Right forelimb (tissue), 1 donor: Measurements from ENCODE around the gene DPCD.

Experiments
- DNase-seq: peaks from one replicate; pipeline ENCODE4 v3.0.0-alpha.2; 2018

The DPCD gene

DNA sequence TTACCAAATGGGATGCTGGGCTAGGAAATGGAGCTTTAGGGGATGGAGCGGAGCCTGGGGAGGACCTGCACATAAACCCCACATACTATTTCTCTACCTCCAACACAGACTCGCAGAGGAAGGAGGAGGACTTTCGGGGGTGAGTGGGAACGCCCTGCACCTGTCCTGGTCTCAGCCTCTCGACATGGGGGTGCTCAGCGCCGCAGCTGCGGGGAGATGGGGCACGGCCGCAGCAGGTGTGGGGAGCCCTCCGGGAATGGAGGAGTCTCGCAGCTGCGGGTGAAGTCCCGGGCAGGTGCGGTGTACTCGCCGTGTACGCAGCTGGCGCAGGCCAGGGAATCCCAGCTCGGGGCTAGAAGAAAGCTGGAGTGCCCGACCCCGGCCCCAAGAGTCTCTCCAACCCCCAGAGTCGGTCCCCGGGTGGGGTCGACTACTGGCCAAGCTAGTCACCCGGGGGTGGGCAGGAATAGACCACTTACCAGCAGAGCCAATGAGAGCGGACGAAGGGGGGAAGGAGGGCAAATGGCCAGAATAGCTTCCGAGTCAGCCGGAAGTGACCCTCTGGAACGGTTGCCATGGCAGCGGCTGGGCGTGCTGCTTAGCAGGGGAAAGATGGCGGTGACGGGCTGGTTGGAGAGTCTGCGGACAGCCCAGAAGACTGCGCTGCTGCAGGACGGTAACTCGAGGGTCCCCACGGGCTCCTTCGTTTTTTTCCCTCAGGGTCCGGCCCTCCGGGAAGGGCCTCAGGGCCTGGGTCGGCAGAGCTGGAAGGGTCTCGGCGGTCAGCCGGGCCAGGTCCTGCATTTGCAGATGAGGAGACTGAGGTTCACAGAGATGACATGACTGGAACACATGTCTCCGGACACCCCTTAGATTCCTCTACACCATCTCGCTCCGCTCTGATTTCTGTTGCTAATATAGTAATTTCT lies at the start of gene DPCD, which contains the start of gene POLL:
Gene DPCD (plus strand): TSS at position 597 of the 929 bp plus-strand sequence. CDS start 16 bp downstream, at position 613.
Gene POLL (minus strand): TSS at position 533 of the 929 bp plus-strand sequence. CDS start 897 bp downstream, outside the sequence.
- peak; percentile 98 for DNase-seq

DNA sequence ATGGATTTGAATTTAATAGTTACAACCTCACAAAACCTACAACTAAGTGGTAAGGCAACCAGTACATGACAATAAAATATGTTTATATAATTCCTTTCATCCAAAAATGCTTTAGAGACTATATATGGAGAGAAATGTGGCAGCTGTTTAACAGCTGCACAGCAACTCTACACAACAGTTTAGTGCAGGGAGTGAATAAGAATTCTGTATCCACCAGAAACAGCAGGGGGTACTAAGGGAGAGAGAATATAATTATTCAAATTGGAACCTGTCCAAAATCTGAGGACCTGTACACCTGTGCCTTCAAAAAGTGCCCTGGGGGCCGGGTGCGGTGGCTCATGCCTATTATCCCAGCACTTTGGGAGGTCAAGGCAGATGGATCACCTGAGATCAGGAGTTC lies 49.7 kb upstream of the DPCD start:
- DNase-seq, result no peak

DNA sequence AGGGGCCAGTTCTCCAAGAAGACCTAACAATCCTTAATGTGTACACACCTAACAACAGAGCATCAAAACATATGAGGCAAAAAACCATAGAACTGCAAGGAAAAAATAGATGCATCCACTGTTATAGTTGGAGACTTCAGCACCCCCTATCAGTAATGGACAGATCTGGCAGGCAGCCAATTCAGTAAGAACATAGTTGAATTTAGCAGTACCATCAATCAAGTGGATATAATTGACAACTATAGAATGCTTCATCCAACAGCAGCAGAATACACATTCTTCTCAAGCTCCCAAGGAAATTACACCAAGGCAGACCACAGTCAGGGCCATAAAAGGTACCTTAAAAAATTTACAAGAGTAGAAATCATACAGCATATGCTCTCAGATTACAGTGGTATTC lies 42.2 kb upstream of the DPCD start:
- no peak for DNase-seq

DNA sequence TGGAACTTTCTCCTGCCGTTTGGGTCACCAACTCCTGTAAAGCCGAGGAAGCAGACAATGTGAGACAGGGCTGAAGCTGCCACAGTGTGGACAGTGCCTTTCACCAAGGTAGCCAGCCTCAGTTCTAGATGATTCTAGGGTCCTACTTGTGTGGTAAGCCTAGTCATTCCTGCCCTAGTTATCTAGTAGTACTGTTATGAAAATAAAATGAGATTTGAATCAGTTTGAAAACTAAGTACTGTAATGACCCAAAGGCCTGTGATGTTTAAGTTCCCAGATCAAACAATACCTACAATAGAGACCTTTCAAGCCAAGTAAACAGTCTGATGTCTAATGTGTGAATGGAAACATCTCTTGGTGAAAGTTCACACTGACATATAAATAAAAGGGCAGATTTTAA lies 37.2 kb upstream of the DPCD start:
- no peak for DNase-seq

DNA sequence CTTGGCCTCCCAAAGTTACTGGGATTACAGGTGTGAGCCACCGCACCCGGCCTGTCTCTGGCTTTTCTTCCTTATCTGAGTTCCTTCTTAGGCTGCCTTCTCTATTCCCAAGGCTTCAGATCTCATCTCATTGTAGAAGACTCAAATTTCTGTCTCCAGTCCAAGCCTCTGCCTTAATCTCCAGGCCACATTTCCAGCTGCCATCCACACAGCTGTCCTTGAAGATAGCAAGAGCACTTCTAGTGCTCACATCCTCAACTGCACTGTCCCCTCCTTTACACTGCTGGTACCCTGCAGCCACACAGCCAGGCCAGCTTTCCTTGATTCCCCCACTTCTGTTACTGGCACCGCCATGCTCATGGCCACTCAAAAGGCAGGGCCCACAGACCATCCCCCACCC lies 35.7 kb upstream of the DPCD start:
- DNase-seq, result no peak

DNA sequence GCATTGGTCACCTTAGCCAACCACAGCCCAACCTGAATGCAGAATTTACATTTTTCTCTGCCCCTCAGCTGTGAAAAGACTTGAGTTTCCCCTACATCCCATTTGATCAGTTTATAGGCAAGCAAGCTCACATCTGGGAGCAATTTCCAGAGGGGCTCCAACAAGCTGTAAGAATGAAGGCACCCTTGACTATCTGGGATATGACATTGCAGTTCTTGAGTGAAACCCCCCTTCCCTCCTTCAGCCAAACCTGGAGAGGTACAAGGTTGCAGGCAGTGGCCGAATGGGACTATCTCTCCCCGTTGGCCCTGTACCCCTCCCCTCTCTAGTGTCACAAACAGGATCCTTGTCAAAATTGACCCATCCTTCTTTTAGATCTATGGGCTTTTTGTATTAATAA lies 30.6 kb upstream of the DPCD start:
- DNase-seq, result no peak

DNA sequence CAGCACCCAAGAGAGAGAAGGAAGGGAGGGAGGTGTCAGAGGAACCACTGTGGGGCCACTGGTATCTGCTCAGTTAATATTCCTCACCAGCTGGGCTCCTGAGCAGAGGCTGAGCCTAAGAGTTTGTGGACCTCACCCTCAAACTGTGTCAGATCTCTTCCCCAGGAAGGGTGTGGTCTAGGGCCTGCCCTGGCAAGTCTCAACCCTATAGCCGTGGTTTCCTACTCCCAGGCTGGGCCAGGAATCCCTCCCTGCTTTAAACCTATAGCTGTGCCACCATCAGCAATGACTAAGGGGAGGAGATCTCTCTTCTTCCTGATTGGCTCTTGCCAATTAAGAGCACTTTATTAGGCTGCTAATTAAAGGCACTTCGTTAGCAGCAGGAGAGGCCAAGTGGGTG lies 29.9 kb upstream of the DPCD start:
- DNase-seq, result no peak

DNA sequence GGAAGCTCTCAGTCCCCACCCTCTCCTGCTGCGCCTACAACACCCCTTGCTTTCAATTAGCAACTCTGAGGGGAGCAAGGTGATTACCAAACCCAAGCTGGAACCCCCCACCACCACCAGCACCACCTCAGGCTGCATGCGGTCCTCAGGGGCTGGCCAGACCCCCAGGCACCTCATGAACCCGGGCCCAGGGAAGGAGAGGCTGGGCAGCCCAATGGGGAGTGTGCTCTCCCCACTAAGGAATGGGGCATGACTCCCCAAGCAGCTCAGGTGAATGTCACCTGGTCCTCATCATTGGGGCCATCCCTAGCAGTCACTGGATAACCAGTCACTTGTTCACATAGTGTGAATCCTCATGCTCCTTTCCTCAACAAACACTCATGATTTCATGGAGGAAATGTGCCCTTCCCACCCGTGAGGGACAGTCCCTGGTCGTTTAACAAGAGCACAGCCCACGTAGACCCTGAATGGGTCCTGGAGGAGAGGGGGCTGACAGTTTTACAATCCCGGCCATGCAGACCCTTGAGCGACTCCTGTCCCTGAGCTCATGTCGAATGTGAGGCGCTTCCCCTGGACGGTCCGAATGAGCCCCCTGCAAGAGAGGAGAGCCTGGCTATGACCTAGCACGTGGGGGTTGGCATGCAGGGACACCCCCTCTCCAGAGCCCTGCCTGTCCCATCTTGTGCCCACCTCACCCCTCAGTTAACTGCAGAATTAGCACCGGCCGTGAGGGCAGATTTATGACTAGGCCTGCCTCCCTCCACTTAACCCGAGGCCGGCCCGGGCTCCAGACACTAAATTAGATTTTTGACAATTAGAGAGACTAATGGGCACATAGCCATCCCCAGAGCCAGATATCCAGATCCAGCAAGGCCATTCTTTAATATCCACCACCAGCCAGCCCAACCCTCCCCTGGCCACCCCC lies 29.2 kb upstream of the DPCD start:
- no peak for DNase-seq

DNA sequence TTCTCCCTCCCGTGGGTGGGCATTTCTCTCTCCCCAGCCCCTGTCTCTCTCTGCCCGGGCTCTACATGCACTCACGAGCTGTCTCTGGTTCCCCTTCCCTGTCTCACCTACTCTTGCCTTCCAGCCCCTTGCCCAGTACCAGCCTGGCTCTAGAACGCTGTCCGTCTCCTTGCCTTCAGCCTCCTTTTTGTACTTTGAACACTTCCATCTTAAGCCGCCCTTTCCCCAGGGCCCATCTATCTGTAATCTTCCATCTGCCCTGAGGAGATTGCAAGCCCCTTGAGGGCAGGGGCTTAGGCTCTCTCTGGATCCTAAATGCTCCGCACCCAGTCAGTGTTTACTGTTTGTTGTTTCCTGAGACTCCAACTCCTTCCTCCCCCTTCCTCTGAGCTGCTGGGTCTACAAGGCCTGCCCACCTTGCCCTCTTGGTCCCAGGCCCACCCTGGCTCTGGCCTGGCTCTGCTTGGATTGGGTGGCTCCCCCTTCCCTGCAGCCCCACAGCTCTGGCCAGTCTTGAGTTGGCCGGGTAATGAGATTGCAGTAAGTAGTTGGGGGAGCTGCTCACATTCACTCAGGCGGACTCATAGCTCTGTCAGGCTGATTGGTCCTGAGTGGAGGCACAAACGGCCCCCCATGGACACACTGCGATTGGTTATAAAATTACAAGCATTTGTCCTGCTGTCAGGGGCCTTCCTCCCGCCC lies 28.4 kb upstream of the DPCD start:
- no peak for DNase-seq

DNA sequence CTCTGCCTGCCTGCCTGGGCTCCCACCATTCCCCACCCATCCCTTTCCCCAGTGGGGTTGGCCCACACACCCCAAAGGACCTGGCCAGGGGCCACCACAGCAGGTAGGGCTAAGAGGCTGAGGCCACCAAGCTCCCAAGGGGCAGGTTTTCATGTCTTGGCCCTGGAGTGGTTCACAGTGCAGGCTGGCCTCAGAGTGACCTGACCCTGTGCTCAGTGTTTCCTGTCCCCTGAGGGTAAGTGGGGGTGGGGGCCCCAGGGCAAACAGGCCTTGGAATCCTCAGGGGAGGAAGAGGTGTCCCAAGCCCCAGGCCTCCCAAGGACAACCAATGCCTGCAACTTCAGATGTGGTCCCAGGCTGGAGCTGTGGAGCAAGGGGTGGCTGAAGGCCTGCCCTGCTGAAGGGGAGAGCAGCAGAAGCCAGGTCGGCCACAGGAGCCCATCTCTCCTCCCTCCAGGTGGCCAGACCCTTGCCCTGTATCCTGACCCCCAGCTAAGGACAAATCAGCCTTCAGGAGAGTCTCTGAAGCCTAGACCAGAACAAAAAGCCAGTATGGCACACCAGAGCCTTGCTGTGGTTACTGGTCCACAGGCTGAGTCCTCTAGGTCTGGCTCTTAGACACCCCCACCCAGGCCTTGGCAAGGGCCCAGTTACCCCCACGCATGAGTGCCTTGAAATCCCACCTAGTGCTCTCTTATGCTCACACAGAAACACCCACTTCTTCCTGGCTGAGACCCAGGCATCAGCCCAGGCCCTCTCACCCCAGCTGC lies 27.6 kb upstream of the DPCD start:
- no peak for DNase-seq

DNA sequence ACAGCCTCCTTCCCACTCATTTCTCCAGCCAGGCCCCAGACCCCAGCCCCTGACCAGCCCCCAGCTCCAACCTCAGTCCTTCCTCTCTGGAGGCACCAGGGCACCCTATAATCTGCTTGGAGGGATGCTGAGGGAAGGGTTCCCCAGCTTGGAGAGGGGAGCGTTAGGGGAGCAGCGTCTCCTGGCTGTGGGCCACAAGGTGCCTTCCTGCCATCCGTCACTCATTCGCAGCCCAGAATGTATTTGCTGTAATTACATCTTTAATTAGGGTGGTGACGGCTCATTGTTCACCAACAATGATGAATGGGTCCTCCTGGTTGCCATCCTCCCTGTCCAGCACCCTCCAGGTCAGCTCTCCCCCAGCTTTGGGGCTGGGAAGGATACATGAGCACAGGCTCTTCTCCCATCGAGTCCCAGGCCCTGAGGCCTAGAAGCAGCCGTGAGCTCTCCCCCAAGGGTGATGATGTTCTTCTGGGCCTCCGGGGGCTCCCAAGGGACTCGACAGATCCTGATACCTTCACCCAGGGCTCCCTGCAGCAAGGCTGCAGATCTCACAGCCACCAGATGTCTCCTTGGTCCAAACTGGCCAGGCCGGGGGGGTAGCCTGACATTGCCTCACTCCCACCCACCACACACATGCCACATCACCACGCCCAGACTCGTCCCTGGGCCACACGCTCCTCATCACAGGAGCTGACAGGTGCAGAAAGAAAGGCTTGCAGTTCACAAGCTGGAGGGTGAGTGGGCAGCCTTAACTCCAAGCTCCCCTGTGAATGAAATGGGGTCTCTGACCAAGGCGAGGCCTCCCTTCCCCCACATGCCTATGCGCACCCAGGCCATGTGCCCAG lies 26.8 kb upstream of the DPCD start:
- DNase-seq, result peak; percentile 39

DNA sequence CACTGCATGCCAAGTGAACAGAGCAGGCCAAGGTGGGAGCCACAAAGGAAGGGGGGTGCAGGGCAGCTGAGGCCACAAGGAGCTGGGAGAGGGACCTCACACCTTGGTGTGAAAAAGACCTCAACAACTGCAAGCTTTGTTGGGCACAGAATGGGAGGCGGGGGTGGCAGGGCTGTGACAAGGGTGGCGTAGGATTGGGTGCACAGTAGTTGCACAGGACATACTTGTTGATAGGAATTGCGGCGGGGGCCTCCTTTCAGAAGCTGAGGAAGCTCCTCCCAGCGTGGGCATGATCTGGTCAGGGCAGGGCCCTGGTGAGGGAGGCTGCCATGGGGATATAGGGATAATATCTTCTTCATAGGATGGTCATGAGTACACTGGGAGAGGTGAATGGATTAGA lies 25.9 kb upstream of the DPCD start:
- DNase-seq, result peak; percentile 36

DNA sequence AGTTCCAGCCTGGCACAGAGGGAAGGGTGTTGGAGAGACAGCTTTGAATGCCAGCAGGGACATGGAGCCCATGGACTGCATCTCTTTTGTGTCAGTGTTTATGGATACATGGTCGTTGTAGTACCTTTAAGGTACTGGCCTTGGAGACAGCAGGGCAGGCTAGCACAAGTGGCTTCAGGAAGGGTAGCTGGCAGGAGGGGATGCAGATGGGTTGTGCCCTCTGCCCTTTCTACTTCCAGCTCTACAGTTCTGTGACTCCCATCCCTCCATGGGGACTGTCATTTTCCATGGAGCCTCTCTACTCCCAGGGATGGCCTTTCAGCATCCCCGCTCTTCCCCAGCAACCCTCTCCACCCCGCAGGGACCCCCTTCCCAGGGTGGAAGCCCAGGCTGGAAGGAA lies 25.1 kb upstream of the DPCD start:
- no peak for DNase-seq

DNA sequence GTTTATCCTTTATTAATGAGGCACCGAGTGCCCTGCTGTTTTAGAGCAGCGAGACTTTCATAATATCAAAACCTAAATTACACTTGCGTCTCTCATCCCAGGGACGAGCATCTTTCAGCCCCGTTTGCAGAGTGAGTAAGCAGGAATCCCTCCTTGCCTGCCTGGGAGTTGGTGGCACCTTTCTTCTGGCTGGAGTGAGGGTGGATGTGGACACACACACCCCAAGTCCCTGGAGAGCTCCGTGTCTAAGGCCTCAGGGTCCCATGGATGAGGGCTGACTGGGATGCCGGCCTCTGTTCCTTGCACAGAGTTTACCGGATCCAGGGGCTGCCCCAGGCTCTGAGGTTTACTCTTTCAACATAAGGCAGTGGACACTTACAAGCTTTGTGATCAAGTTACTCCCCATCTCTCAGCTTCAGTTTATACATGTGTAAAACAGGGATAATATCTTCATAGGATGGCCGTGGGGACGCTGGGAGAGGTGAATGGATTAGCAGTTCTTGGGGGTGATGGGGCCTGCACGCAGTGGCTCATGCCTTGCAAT lies 24.6 kb upstream of the DPCD start:
- DNase-seq, result no peak

DNA sequence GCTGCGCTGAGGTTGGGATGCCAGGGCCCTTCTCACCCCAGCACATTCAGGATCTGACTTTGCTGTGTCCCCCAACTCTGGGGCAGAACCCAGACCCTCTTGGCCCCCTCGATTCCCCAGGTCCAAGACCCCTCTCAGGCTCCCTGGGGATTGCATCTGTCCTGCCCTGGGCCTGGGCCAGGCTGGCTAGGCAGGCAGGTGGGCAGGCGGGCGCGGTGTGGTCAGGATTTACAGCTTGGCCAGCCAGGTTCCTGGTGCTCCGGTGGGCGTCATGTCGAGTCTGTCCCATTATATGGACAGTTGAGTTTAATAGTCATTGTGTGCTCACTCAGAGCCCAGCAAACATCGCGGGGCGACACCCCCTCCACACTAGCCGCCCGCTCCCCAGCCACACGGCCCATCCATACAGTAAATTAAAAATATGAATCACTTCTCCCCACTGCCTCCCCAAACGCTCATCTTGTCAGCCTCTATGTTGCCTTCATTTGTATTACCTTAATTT lies 23.6 kb upstream of the DPCD start:
- peak; percentile 26 for DNase-seq

DNA sequence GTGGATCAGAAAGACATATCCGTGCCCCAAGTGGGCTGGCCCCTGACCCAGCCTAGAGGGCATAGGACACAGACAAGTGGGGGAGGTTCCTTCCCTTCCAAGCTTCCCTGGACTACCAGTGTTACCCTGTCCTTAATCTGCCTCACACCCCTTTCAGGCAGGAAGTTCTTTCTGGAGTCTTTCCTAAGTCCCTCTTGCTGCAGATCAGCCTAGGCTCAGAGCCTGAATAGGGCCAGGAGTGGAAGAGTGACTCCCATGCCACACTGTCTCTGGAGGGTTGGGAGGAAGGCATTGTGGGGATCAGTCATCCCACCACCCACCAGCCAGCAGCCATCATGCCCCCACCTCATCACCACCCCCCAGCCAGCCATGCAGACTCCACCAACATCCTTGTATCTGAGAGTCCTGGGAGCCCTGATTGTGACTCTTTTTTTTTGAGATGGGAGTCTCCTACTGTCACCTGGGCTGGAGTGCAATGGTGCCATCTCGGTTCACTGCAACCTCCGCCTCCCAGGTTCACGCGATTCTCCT lies 22.7 kb upstream of the DPCD start:
- no peak for DNase-seq

DNA sequence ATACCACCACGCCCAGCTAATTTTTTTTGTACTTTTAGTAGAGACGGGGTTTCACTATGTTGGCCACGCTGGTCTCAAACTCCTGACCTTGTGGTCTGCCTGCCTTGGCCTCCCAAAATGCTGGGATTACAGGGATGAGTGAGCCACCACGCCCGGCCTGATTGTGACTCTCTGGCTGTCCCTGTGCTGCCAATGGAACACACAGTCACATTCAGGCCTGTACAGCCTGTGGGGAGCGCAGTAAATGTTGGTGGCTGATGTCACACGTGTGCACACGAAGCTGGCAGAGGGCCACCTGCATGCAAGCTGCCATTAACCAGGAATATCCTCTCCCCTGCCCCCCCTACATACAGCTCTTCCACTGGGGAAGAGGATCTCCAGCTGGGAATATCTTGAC lies 22.2 kb upstream of the DPCD start:
- DNase-seq, result peak; percentile 42

DNA sequence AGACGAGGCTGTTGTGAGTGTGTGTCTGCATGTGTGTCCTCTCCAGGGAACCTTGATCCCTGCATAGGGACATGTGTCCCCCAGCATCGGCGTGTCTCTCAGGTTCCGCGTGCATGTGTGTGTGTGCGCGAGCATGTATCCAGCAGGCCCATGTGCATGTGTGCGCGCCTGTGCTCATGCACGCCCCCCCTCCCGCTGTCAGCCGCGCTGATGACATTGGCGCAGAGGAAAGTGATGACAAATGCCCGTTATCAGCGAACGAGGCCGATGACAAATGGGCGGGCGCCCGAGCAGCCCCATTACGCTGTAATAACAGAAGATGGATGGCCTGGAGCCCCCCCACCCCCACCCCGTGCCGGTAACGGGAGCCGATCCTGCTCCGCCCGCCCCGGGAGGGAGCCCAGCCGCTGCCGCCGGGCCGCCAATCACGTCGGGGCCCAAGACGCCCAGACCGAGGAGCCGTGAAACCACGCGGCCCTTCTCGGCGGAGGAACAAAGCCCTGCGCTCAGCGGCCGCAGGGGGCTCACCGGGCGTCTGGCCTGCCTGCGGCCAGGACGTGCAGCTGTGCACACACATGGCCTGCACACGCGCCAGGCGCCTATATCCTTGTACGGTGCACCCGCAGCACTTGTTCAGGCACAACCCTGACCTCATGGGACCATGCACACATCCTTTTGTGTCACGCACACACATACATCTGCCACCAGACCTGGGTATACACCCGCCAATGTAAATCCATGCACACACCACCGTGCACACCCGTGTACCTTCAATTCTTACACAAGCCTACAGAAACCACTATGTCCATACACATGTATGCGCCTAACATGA lies 21.6 kb upstream of the DPCD start:
- DNase-seq, result peak; percentile 50
